GM04504 (cell line): ENCODE results near the gene NR2F1-AS1.
"Not testable (repeated sequence)": the region's sequence is repeated elsewhere in the genome, so short reads cannot be mapped to it uniquely, and the experiment has no call there.

Source experiments
- DNase-seq: peaks from one replicate; pipeline ENCODE4 v3.0.0-alpha.2; 2012; ENCODE audit warnings: low read depth

NR2F1-AS1 gene

GRCh38 chr5:93517828-93518227 is 63.2 kb downstream of the NR2F1-AS1 start:
- DNase-seq, result no peak

- no peak for DNase-seq
Observed at GRCh38 chr5:93513298-93513697, 67.7 kb downstream of the NR2F1-AS1 start.

DNA sequence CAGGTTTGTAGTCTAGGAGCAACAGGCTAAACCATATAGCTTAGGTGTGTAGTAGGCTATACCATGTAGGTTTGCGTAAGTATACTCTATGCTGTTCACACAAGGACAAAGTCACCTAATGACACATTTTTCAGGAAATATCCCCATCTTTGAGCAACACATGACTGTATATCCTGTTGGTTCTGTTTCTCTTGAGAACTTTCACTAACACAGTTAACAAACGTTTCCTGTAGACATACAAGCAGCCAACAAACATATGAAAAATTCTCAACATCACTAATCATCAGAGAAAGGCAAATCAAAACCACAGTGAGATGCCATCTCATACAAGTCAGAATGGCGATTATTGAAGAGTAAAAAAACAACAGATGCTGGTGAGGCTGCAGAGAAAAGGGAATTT is 68.2 kb downstream of the NR2F1-AS1 start:
- peak; percentile 68 for DNase-seq

- DNase-seq, result no peak
Observed at GRCh38 chr5:93511445-93511844, 69.6 kb downstream of the NR2F1-AS1 start.

- DNase-seq, result no peak
Observed at GRCh38 chr5:93510626-93511380, 70.2 kb downstream of the NR2F1-AS1 start.

DNA sequence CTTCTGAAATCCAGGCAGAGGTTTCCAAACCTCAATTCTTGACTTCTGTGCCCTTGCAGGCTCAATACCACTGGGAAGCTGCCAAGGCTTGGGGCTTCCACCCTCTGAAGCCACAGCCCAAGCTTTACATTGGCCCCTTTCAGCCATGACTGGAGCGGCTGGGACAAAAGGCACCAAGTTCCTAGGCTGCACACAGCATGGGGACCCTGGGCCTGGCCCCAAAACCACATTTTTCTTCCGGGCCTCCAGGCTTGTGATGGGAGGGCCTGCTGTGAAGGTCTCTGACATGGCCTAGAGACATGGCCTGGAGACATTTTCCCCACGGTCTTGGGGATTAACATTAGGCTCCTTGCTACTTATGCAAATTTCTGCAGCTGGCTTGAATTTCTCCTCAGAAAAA is 75.5 kb downstream of the NR2F1-AS1 start:
- not testable (repeated sequence) for DNase-seq

- peak; percentile 85 for DNase-seq
Observed at GRCh38 chr5:93503598-93504067, 77.4 kb downstream of the NR2F1-AS1 start.

DNA sequence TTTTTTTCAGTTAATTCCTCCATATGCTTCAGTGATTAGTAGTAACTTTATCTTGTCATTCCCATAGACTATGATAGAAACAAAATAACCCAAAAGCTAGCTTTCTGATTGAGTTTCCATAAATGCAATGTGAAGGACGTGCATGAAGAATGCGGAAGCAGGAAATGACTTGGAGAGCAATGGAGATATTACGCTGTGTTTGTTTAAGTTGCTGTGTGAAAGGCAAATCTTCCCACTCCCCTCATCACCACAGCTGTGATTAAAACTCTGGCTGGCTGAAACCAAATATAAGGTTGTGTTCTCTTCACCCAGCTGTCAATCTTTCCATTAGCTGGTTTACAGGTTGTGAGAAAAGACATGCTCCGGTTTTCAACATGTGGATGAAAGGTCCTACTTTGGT is 83.9 kb downstream of the NR2F1-AS1 start:
- no peak for DNase-seq

DNA sequence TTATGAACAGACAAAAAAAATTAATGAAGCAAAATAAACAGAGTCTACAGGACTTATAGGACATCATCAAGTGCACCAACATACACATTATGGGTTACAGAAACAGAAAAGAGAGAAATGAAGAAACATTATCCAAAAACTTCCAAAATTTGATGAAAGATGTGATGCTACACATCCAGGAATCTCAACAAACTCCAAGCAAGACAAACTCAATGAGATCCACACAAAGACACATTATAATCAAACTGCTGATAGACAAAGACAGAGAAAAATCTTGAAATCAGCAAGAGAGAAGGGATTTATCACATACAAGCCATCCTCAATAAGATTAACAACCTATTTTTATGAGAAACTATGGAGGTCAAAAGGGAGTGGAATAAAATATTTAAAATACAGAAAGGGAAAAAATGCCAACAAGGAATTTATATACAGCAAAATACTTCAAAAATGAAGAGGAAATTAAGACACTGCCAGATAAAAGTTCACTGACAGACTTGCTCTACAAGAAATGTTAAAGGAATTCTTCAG is 101.0 kb downstream of the NR2F1-AS1 start:
- DNase-seq, result no peak

DNA sequence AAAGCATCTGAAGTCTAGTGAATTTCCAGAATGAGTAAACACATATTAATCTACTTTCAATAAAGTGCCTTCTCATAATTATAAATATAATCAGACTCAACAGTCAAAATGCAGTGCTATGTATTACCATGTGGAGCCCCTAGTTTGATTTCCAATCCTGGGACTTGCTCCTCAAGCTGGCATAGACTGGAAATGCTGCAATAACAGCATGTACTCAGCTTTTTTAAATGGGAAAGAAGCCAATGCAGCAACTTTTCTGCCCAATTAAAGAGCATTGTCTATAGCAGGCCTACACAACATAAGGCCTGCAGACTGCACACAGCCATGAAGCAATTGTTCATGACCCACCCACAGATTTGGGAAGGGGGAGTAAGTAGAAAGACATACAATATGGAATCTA is 103.2 kb downstream of the NR2F1-AS1 start:
- no peak for DNase-seq

DNA sequence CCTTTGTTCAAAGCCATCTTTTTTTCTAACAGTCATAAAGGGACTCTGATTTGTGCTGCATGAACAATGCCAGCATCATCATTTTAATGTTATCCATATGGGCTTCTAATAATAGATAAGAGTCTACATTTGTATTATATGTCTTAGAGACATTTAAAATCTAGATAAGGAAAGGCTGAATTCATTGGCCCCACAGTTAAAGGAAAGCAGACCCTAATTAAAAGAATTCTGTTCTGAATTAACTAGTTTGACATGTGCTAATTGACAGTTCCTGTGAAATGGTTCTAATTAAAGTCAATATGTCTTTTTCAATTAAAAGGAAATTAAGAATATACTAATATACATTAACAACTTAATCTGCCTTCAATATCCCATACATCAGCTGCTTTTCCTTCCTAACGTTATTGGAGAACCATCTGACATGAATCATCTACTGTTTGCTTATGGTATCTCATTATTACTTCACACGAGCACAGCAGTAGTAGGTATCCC is 104.7 kb downstream of the NR2F1-AS1 start:
- DNase-seq, result no peak

DNA sequence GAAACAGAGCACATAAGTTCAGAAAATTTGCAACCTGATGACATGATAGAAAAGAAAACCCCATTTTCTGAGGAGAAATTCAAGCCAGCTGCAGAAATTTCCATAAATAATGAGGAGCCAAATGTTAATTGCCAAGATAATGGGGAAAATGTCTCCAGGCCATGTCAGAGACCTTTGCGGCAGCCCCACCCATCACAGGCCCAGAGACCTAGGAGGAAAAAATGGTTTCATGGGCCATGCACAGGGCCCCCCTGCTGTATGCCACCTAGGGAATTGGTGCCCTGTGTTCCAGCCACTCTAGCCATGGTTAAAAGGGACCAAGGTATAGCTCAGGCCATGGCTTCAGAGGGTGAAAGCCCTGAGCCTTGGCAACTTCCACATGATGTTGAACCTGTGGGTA is 118.1 kb downstream of the NR2F1-AS1 start:
- no peak for DNase-seq

GRCh38 chr5:93461756-93462155 is 119.3 kb downstream of the NR2F1-AS1 start:
- DNase-seq, result peak; percentile 33

DNA sequence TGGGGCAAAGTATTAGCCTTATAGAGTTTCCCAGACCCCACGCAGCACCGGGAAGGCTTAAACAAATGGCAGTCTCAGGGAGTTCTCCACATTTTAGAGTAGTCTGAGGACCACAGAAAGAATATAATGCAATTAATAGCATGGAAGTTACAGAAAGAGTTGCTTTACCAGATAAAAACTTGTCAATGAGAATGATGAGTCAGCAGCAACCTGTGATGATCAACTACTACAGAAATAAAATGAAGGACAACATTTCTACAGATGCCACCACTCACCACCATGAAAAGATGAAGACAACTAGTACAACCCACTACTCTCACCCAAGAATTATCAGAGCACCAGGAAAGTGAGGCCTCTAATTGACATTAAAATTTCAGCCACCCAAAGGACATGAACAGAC is 120.7 kb downstream of the NR2F1-AS1 start:
- DNase-seq, result no peak

DNA sequence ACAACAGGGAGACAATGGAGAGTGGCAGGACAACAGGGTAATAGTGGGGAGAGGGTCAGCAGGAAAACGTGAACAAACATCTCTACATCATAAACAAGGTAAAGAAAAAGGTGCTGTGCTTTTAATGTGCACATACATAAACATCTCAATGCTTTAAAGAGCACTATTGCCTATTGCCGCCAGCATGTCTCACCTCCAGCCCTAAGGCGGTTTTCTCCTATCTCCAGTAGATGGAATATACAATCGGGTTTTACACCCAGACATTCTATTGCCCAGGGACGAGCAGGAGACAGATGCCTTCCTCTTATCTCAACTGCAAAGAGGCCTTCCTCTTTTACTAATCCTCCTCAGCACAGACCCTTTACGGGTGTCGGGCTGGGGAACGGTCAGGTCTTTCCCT is 124.2 kb downstream of the NR2F1-AS1 start:
- DNase-seq, result not testable (repeated sequence)

- DNase-seq, result no peak
Observed at GRCh38 chr5:93454896-93455295, 126.1 kb downstream of the NR2F1-AS1 start.

- no peak for DNase-seq
Observed at GRCh38 chr5:93452255-93452654, 128.8 kb downstream of the NR2F1-AS1 start.

- no peak for DNase-seq
Observed at GRCh38 chr5:93438124-93438523, 142.9 kb downstream of the NR2F1-AS1 start.

DNA sequence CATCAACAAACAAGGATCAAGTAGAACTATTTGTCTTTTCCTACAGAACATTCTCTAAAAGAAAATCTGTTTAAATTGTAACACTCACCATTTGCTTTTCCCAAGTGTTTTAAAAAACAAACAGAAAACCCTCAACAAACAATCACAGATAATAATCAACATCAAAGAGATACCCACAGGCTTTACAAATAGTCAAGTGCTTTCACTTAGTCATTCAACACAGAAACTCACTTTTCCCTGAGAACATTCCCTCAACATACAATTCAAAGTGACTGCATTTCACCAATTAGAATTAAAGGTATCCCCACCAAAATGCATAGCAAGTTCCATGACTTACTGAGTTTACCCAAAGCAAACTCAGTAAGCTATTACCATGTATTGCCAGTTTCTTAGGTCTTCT is 144.9 kb downstream of the NR2F1-AS1 start:
- no peak for DNase-seq

GRCh38 chr5:93433422-93433821 is 147.6 kb downstream of the NR2F1-AS1 start:
- DNase-seq, result peak; percentile 22

DNA sequence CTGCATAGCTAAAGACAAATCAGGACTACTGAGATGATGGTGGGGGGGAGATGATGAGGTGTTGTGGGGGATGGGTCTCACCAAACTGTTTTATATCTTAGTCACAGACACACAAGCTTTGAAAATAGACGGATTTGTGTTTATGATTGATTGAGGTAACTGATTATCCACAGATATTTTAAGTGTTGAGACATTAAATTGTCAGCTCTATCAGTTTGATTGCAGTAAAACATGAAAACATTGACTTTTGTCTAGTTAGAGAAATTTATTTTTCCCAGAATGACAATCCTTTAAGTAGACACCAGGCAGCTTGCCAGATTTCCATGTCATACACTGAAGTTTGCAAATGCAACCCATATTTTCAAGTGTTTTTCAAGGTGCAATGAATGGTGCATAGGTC is 149.8 kb downstream of the NR2F1-AS1 start:
- DNase-seq, result no peak

- DNase-seq, result no peak
Observed at GRCh38 chr5:93430673-93431199, 150.3 kb downstream of the NR2F1-AS1 start.

- DNase-seq, result no peak
Observed at GRCh38 chr5:93430118-93430517, 150.9 kb downstream of the NR2F1-AS1 start.
